ENCODE measurements around the gene SLC2A8.

DNA sequence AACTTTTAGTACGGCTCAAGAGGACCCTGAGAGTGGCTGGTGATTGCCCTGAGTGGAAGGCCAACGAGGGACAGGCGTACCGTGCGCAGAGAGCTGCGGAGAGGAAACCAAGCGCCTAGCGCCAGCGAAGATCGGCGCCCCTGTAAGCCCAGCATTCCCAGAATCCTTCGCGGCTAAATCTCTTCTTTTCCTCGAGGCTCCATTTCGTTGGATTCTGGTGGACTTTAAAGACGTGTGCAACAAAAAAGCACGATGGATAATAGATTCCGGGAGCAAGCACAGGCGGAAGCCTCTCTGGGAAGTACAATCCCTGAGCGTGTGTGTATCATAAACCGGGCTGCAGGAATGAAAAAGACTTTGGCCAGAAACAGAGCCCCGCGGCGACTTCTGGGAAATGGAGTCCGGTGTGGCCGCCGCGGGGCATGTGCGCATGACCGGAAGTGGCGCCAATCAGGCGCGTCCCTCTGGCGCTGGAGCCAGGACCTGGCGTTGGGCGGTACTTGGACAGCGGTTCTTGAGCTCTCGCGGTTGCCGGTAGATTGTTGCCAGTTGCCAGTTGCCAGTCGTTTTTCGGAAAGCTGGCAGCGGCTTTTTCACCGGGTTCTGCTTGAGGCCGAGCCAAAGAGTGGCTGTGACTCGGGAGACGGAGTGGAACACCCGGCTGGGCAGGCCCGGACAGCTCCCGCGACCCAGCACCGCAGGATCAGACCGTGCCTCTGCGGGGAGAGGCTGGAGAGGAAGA is 27.1 kb downstream of the SLC2A8 start, which contains the start of gene ZNF79:
- TF ChIP-seq POLR2A (IDR thresholded peaks at IDR 0.05) = peak; percentile 42 to 78
- TF ChIP-seq, protein P1, sequence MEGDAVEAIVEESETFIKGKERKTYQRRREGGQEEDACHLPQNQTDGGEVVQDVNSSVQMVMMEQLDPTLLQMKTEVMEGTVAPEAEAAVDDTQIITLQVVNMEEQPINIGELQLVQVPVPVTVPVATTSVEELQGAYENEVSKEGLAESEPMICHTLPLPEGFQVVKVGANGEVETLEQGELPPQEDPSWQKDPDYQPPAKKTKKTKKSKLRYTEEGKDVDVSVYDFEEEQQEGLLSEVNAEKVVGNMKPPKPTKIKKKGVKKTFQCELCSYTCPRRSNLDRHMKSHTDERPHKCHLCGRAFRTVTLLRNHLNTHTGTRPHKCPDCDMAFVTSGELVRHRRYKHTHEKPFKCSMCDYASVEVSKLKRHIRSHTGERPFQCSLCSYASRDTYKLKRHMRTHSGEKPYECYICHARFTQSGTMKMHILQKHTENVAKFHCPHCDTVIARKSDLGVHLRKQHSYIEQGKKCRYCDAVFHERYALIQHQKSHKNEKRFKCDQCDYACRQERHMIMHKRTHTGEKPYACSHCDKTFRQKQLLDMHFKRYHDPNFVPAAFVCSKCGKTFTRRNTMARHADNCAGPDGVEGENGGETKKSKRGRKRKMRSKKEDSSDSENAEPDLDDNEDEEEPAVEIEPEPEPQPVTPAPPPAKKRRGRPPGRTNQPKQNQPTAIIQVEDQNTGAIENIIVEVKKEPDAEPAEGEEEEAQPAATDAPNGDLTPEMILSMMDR (IDR thresholded peaks at IDR 0.05) = peak in 1 of 6 experiments; percentile 7

All from adrenal gland (tissue), 5 donors.